GM21717 (cell line): ENCODE data around the gene ADAMTSL5.

Experiments used
- ATAC-seq: cut with Tn5 transposase; IDR thresholded peaks from one replicate; pipeline ENCODE4 v1.9.1; 2021; ENCODE audit warnings: mild to moderate bottlenecking, moderate library complexity; ENCODE audit not compliant: unreplicated experiment

ADAMTSL5 gene

DNA sequence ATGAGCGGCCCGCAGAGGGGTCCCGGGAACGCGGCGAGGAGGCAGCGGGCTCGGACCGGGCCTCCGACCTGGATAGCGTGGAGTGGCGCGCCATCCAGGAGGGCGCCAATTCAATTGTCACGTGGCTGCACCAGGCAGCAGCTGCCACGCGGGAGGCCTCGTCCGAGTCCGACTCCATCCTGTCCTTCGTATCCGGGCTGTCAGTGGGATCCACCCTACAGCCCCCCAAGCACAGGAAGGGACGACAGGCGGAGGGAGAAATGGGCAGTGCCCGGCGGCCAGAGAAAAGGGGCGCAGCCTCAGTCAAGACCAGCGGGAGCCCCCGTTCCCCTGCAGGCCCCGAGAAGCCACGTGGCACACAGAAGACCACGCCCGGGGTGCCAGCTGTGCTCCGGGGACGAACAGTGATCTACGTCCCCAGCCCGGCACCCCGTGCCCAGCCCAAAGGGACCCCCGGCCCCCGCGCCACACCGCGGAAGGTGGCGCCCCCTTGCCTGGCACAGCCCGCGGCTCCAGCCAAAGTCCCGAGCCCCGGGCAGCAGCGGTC, 44.5 kb downstream of the ADAMTSL5 start:
- ATAC-seq = no peak

DNA sequence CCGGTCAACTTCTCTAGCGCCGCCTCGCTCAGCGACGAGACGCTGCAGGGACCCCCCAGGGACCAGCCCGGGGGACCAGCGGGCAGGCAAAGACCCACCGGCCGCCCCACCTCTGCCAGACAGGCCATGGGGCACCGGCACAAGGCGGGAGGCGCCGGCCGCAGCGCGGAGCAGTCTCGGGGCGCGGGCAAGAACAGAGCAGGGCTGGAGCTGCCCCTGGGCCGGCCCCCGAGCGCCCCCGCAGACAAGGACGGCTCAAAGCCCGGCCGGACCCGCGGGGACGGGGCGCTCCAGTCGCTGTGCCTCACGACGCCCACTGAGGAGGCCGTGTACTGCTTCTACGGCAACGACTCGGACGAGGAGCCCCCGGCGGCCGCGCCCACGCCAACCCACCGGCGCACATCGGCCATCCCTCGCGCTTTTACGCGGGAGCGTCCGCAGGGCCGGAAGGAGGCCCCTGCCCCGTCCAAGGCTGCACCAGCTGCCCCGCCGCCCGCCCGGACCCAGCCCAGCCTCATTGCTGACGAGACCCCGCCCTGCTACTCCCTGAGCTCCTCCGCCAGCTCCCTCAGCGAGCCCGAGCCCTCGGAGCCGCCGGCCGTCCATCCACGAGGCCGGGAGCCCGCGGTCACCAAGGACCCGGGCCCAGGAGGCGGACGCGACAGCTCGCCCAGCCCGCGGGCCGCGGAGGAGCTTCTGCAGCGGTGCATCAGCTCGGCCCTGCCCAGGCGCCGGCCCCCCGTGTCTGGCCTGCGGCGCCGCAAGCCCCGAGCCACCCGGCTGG, 45.1 kb downstream of the ADAMTSL5 start:
- no peak for ATAC-seq

DNA sequence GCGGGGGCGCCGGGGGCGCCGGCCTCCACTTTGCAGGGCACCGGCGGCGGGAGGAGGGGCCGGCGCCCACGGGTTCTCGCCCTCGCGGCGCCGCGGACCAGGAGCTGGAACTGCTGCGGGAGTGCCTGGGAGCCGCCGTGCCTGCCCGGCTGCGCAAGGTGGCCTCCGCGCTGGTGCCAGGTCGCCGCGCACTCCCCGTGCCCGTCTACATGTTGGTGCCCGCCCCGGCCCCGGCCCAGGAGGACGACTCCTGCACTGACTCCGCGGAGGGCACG, 45.7 kb downstream of the ADAMTSL5 start:
- no peak for ATAC-seq

DNA sequence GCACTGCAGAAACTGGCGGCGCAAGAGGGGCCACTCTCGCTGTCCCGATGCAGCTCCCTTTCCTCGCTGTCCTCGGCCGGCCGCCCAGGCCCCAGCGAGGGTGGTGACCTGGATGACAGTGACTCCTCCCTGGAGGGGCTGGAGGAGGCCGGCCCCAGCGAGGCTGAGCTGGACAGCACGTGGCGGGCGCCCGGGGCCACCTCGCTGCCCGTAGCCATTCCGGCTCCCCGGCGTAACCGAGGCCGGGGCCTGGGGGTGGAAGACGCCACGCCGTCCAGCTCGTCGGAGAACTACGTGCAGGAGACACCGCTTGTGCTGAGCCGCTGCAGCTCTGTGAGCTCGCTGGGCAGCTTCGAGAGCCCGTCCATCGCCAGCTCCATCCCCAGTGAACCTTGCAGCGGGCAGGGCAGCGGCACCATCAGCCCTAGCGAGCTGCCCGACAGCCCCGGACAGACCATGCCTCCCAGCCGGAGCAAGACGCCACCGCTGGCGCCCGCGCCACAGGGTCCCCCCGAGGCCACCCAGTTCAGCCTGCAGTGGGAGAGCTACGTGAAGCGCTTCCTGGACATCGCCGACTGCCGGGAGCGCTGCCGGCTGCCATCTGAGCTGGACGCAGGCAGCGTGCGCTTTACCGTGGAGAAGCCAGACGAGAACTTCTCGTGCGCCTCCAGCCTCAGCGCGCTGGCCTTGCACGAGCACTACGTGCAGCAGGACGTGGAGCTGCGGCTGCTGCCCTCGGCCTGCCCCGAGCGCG, 46.2 kb downstream of the ADAMTSL5 start:
- ATAC-seq = no peak

DNA sequence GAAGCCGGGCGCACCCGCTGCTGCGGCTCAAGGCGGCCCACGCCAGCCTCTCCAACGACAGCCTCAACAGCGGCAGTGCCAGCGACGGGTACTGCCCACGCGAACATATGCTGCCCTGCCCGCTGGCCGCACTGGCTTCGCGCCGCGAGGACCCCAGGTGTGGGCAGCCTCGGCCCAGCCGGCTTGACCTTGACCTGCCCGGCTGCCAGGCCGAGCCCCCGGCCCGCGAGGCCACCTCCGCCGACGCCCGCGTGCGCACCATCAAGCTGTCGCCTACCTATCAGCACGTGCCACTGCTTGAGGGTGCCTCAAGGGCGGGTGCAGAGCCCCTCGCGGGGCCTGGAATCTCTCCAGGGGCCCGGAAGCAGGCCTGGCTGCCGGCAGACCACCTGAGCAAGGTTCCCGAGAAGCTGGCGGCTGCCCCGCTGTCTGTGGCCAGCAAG, 46.8 kb downstream of the ADAMTSL5 start:
- ATAC-seq = no peak

DNA sequence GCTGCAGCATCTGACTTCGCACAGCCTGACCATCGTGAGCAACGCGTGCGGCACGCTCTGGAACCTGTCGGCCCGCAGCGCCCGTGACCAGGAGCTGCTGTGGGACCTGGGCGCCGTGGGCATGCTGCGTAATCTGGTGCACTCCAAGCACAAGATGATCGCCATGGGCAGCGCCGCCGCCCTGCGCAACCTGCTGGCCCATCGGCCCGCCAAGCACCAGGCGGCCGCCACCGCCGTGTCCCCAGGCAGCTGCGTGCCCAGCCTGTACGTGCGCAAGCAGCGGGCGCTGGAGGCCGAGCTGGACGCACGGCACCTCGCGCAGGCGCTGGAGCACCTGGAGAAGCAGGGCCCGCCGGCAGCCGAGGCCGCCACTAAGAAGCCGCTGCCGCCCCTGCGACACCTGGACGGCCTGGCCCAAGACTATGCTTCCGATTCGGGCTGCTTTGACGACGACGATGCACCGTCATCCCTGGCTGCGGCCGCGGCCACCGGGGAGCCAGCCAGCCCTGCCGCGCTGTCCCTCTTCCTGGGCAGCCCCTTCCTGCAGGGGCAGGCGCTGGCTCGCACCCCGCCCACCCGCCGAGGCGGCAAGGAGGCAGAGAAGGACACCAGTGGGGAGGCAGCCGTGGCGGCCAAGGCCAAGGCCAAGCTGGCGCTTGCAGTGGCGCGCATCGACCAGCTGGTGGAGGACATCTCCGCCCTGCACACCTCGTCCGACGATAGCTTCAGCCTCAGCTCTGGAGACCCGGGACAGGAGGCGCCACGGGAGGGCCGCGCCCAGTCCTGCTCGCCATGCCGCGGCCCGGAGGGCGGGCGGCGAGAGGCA, 47.4 kb downstream of the ADAMTSL5 start:
- no peak for ATAC-seq

DNA sequence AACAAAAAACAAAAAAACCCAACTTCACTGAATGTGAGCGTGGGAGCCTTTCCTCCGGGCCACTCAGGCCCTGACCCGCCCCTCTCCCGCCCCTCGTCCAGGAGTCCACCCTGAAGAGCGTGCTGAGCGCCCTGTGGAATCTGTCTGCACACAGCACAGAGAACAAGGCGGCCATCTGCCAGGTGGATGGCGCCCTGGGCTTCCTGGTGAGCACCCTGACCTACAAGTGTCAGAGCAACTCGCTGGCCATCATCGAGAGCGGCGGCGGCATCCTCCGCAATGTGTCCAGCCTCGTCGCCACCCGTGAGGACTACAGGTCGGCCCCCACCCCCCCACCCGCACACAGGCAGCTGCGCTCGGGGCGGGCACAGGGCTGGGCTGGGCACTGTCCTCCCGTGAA, 51.0 kb downstream of the ADAMTSL5 start:
- no peak for ATAC-seq

DNA sequence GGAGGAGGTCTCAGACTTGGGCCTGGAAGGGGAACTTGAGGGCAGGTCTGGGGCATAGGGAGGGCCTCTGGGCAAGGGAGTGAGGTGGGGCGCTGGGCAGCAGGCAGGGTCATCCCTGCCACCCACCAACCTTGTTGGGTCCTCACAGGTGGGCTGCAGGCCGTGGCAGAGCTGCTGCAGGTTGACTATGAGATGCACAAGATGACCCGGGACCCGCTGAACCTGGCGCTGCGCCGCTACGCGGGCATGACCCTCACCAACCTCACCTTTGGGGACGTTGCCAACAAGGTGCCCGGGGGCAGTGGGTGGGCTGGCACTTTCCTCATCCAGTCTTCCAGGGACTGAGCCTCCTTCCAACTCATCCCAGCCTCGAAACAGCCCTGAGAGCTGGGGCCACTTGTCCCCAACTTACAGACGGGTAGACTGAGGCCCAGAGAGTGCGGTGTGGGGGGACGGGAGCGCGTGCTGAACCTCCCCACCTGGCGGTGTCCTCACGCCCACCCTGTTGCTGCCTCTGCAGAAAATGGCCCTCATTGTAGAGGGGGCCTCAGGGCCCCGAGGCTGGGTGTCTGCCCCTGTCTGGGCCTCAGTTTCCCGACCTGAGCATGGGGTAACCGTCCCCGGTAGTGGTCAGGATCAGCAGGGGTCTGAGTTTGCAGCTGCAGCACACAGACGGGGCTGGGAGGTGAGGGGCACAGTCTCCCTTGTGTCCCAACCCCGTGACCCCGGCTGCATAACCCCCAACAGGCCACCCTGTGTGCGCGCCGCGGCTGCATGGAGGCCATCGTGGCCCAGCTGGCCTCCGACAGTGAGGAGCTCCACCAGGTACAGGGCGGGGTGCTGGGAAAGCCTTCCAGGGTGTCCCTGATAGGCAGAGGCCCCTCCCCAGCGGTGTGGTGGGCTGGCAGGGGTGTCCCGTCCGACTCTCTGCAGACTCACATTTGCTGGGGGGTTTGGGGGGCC, 52.5 kb downstream of the ADAMTSL5 start:
- ATAC-seq = no peak

DNA sequence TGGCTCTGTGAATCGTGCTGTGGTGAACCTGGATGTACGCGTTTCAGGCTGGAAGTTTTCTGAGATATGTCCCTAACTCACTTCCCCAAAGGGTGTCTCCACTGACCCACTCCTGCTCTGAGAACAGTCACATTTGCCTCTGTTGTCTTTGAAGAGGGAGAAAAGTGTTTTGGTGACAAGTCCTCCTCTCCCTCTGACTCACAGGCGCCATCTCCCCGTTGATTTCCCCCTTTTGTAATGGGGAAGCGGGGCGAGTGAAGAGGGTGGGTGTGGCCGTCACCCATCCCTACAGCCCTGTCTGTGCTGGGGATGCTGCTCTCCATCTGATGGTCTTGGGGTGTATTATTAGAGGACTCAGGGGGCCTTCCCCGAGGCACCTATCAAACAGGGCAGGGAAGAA, 53.3 kb downstream of the ADAMTSL5 start:
- ATAC-seq = no peak

DNA sequence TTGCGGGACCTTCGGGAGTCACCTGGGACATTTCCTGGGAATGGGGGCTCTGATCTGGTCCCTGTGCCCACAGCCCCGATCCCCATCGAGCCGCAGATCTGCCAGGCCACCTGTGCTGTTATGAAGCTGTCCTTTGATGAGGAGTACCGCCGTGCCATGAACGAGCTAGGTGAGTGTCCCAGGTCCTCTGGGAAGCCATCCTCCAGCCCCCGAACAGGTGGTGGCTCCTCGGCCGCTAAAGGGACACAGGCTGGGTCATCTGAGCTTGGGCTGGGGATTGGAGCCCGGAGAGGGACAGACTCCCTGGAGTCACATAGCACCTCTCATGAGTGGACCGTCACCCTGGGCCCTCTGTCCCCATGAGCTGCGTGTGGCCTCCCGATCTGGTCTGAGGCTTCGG, 54.9 kb downstream of the ADAMTSL5 start:
- ATAC-seq = no peak

DNA sequence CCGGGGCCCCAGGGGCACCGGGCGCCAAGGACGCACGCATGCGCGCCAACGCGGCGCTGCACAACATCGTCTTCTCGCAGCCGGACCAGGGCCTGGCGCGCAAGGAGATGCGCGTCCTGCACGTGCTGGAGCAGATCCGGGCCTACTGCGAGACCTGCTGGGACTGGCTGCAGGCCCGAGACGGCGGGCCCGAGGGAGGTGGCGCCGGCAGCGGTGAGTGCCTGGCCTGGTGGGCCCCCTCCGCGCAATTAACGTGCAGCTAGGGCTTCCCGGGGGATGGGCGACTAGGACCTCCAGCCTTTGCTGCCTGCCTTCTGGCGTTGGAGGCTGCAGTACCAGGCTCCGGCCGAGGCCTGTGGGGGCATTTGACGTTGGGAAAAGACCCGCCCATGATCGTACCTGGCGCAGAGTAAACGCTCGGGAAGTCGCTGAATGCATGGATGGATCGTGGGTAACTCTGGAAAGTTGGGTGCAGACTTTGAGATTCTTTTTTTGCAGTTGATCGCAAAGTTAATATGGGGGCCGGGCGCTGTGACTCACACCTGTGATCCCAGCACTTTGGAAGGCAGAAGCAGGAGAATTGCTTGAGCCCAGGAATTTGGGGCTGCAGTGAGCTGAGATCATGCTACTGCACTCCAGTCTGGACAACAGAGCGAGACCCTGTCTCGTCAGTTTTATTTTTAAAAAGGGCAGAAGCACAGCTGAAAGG, 55.6 kb downstream of the ADAMTSL5 start:
- no peak for ATAC-seq

DNA sequence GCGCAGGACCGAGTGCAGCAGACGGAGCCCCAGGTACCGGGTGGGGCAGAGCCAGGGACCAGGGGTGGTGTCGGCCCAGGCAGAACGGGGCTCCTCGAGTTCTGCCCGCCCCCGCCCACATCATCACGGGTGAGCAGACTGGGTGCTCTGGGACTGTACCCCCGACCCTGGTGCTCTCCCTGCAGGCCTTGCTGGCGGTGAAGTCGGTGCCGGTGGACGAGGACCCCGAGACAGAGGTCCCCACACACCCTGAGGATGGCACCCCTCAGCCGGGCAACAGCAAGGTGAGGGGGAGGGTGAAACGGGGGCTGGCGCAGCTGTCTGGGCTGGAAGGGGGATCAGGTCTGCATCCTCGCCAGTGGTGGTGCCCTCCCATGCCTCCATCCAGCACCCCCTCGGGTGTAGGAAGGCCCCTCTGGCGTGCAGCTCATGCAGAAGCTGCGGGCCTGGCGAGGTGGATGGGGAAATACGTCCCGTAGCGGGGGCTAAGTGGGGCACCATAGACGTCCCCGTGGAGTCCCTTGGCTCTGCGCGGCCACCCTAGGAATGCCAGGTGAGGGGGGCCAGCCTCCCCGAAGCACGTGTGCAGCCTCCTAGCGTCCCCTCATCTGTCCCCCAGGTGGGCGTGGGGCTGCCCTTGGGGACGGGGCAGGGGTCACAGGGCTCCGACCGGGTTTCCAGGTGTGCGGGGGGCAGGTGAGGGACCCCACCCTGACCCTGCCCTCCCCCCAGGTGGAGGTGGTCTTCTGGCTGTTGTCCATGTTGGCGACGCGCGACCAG, 56.5 kb downstream of the ADAMTSL5 start:
- ATAC-seq = no peak

DNA sequence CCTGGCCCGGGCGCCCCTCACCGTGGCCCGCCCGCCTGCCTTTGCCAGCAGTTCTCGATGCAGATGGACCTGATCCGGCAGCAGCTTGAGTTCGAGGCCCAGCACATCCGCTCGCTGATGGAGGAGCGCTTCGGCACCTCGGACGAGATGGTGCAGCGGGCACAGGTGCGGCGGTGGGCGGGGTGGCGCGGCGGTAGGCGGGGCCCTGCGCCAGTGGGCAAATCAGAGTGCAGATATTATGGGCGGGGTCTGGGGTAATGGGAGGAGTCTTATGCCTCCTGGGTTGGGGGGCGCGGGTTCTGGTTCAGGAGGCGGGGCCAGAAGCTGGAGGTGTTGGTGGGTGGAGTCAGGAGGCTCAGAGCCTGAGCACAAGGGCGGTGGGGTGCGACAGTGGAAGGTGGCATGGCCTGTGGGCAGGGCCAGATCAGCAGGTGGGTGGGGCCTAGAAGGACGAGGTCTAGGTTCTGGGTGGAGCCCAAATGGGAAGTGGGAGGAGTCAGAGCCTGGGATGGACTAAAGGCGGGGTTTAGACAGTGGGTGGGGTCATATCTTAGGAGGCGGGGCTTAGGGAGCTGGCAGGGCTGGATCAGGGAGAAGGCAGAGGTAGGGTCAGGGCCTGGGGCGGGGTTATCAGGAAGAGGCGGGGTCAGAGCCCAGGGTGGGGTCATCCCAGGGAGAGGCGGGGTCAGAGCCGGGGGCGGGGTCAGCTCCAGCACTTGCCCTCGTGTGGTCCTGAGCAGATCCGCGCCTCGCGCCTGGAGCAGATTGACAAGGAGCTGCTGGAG, 57.3 kb downstream of the ADAMTSL5 start:
- ATAC-seq = no peak
